K562 (cell line): ENCODE results near the gene MBP. TPM values are rescaled to one million over a fixed set of nuclear protein-coding genes. Genes with fewer than 3 reads are reported as not detected.

Experiments
- ATAC-seq: fragments of 200-7000 bp; cut with Tn5 transposase; 3 replicates; pipeline ENCODE4 v1.9.1; 2020; ENCODE audit warnings: moderate library complexity
- BruUV-seq: library from RNA; stranded (reverse); fragments of 400-500 nt; replicated peaks from 2 replicates; lab custom pipeline; 2021; lab: Mats Ljungman, UMichigan
- CTCF ChIA-PET: fragments of 300-600 bp; formaldehyde crosslinking; extraction: SDS; loops from one replicate; lab custom pipeline; 2021; ENCODE audit warnings: low intra/inter-chr PET ratio; lab: Yijun Ruan, JAX
- POLR2A ChIA-PET: fragments of 300-600, 350-650 bp; sonication (Branson Sonifier 250); formaldehyde crosslinking; extraction: SDS; loops from one replicate; lab custom pipeline; 2021; ENCODE audit warnings: antibody characterized with exemption, inconsistent platforms; lab: Yijun Ruan, JAX
- DNase-seq, 4 experiments: peaks; one replicate each; pipeline versions ENCODE4 v3.0.0 to v3.0.0-alpha.2; 2011 to 2018; ENCODE audit warnings: low spot score in 3 of 4, mixed read lengths in 3 of 4; ENCODE audit errors: extremely low read depth in 1 of 4
- FAIRE-seq: peaks from 2 replicates; lab custom pipeline; 2011; peaks lifted over from hg19 to GRCh38; lab: Jason Lieb, UNC
- H2AFZ ChIP-seq: 2 replicates; pipeline ENCODE4 v1.6.0; 2011; ENCODE audit warnings: low read depth, low read length, control low read depth, inconsistent platforms
- H3K27ac ChIP-seq: fragments of 200-600 bp; 3 replicates; pipeline ENCODE4 v1.8.0; 2011; ENCODE audit warnings: low read depth, mild to moderate bottlenecking, control low read depth, inconsistent platforms, low read length, moderate library complexity, mixed read lengths; ENCODE audit errors: extremely low read depth
- H3K27me3 ChIP-seq, 2 experiments: fragments of 300-600 bp in 1 of 2; 2 replicates in 1 of 2; 3 replicates in 1 of 2; pipeline versions ENCODE4 v1.6.0 to v1.8.0; 2011; ENCODE audit warnings: inconsistent platforms in 2 of 2, low read length in 2 of 2, mild to moderate bottlenecking in 1 of 2, mixed read lengths in 1 of 2, moderate library complexity in 1 of 2; ENCODE audit not compliant: control insufficient read depth in 2 of 2, insufficient read depth in 2 of 2
- H3K36me3 ChIP-seq: fragments of 300-600 bp; 3 replicates; pipeline ENCODE4 v1.8.0; 2011; ENCODE audit warnings: mild to moderate bottlenecking, low read length, inconsistent platforms; ENCODE audit not compliant: control insufficient read depth, insufficient read depth
- H3K4me1 ChIP-seq, 2 experiments: fragments of 200-600 bp in 1 of 2; replicated peaks in 1 of 2; 2 replicates in 1 of 2; 3 replicates in 1 of 2; pipeline versions ENCODE4 v1.5.1 to v1.8.0; 2011; ENCODE audit warnings: inconsistent platforms in 2 of 2, low read length in 2 of 2, mild to moderate bottlenecking in 1 of 2, mixed read lengths in 1 of 2, moderate library complexity in 1 of 2; ENCODE audit not compliant: control insufficient read depth in 2 of 2, insufficient read depth in 2 of 2
- H3K4me2 ChIP-seq: 2 replicates; pipeline ENCODE4 v1.6.1; 2011; ENCODE audit warnings: low read length, control low read depth, inconsistent platforms, mixed read lengths; ENCODE audit not compliant: insufficient read depth
- H3K4me3 ChIP-seq: fragments of 200-600 bp; sonication (generic), shearing (Covaris generic); 2 replicates; pipeline ENCODE4 v1.5.1; 2016; ENCODE audit warnings: control low read depth, inconsistent platforms
- H3K79me2 ChIP-seq: fragments of 200-600 bp; 3 replicates; pipeline ENCODE4 v1.8.0; 2011; ENCODE audit warnings: low read length, inconsistent platforms; ENCODE audit not compliant: control insufficient read depth, insufficient read depth
- H3K9ac ChIP-seq, 2 experiments: 2 replicates each; pipeline versions ENCODE4 v1.6.0 to v1.6.1; 2011; ENCODE audit warnings: low read depth in 2 of 2, low read length in 2 of 2, control low read depth in 1 of 2, inconsistent platforms in 1 of 2, mild to moderate bottlenecking in 1 of 2, mixed read lengths in 1 of 2; ENCODE audit not compliant: insufficient read depth in 1 of 2
- H3K9me1 ChIP-seq: one replicate; pipeline ENCODE4 v1.6.0; 2011; ENCODE audit warnings: inconsistent platforms, mild to moderate bottlenecking, low read length, moderate library complexity; ENCODE audit not compliant: control insufficient read depth, insufficient read depth
- H3K9me3 ChIP-seq: replicated peaks from 2 replicates; pipeline ENCODE4 v1.5.1; 2011; ENCODE audit warnings: low read depth, low read length, inconsistent platforms; ENCODE audit not compliant: control insufficient read depth, insufficient read depth
- H4K20me1 ChIP-seq: replicated peaks from 2 replicates; pipeline ENCODE4 v1.6.1; 2011; ENCODE audit warnings: low read length, inconsistent platforms, mixed read lengths; ENCODE audit not compliant: control insufficient read depth, insufficient read depth
- CBFA2T2 ChIP-seq: fragments of 450-650 bp; conservative IDR thresholded peaks from 2 replicates; pipeline ENCODE4 v1.6.1; 2017; ENCODE audit warnings: mild to moderate bottlenecking
- CHD4 ChIP-seq: fragments of 200-600 bp; sonication (generic); IDR thresholded peaks from 3 replicates; pipeline ENCODE4 v1.6.1; 2012; ENCODE audit warnings: low read depth, mild to moderate bottlenecking, mixed read lengths, low read length, inconsistent platforms; ENCODE audit not compliant: insufficient read depth, insufficient replicate concordance, poor library complexity, severe bottlenecking
- FIP1L1 ChIP-seq: fragments of 200-400 bp; formaldehyde crosslinking; IDR thresholded peaks from 2 replicates; pipeline ENCODE4 v1.6.1; 2018; ENCODE audit warnings: mild to moderate bottlenecking, low read depth, low read length; ENCODE audit not compliant: poor library complexity, severe bottlenecking
- FOS ChIP-seq: IDR thresholded peaks from 3 replicates; pipeline ENCODE4 v1.6.1; 2011; ENCODE audit not compliant: insufficient read length; ENCODE audit errors: extremely low read depth
- KDM5B ChIP-seq: fragments of 200-600 bp; sonication (generic); IDR thresholded peaks from 2 replicates; pipeline ENCODE4 v1.6.1; 2012; ENCODE audit warnings: low read depth, mild to moderate bottlenecking, moderate library complexity, low read length, control low read depth, inconsistent platforms; ENCODE audit not compliant: insufficient replicate concordance
- MCM3 ChIP-seq: fragments of 450-650 bp; IDR thresholded peaks from 2 replicates; pipeline ENCODE4 v1.6.1; 2016
- MEIS2 ChIP-seq: fragments of 450-650 bp; IDR thresholded peaks from 2 replicates; pipeline ENCODE4 v1.6.1; 2014; ENCODE audit warnings: mild to moderate bottlenecking; ENCODE audit not compliant: partially characterized antibody
- MLLT1 ChIP-seq, 2 experiments: fragments of 450-650 bp; IDR thresholded peaks; 2 replicates each; pipeline ENCODE4 v1.6.1; 2016
- RAD21 ChIP-seq, 2 experiments: fragments of 250-450 bp in 1 of 2; fragments of 450-650 bp in 1 of 2; sonication (Bioruptor Pico) in 1 of 2; formaldehyde crosslinking in 1 of 2; IDR thresholded peaks in 1 of 2; conservative IDR thresholded peaks in 1 of 2; 2 replicates each; pipeline versions ENCODE4 v1.4.0 to v1.8.0; 2020 to 2022; ENCODE audit warnings: mild to moderate bottlenecking in 2 of 2, moderate library complexity in 1 of 2
- SMAD2 ChIP-seq: fragments of 150-350 bp; IDR thresholded peaks from 2 replicates; pipeline ENCODE4 v1.6.1; 2014; ENCODE audit warnings: low read depth, mild to moderate bottlenecking, low read length
- ZC3H11A ChIP-seq: IDR thresholded peaks from 2 replicates; pipeline ENCODE4 v1.6.1; 2012; ENCODE audit warnings: low read depth, low read length, improper control_type of control experiment
- ZNF282 ChIP-seq: sonication (generic); formaldehyde crosslinking; IDR thresholded peaks from 2 replicates; pipeline ENCODE4 v1.8.1; 2023; ENCODE audit warnings: missing genetic modification reagents
- ZNF347 ChIP-seq: fragments of 450-650 bp; formaldehyde crosslinking; IDR thresholded peaks from 2 replicates; pipeline ENCODE4 v1.4.0; 2020; ENCODE audit warnings: low read depth, mild to moderate bottlenecking, moderate library complexity
- ZNF696 ChIP-seq: fragments of 250-450 bp; sonication (Bioruptor Pico); conservative IDR thresholded peaks from 2 replicates; pipeline ENCODE4 v1.4.0; 2020; ENCODE audit warnings: mild to moderate bottlenecking, moderate library complexity
- ZNF707 ChIP-seq: fragments of 250-450 bp; sonication (Bioruptor Pico); conservative IDR thresholded peaks from 2 replicates; pipeline ENCODE4 v1.8.0; 2022; ENCODE audit warnings: inconsistent platforms, mild to moderate bottlenecking, moderate library complexity
- WGBS: fragments of 100-300 bp; shearing (Covaris generic); methylation state at CpG from one replicate; pipeline ENCODE4 v1.1.6; 2016; ENCODE audit warnings: low coverage, mixed read lengths; ENCODE audit not compliant: insufficient coverage; ENCODE audit errors: missing lambda C conversion rate; 5-methylcytosine and 5-hydroxymethylcytosine counted together
- in situ Hi-C: fragments of 300-500 bp; cut with MboI; formaldehyde crosslinking; loops from 4 replicates; pipeline ENCODE4 v1.15.0; 2018; ENCODE audit warnings: inconsistent platforms, mixed read lengths
- intact Hi-C: fragments of 100-400 bp; cut with micrococcal nuclease; formaldehyde crosslinking; loops from 2 replicates; pipeline ENCODE4 v1.14.2; 2022
- polyA plus RNA-seq, 8 experiments: library from polyadenylated mRNA; depleted of rRNA in 4 of 8; stranded (reverse) in 5 of 8; unstranded in 3 of 8; fragments of >200 nt; fragmentation: Nextera tagmentation in 2 of 8; fragmentation: Illumina TruSeq in 1 of 8; extraction: Ambion mirVana in 2 of 8; extraction: Trizol in 1 of 8; gene quantifications; 2 replicates each; pipeline versions ENCODE4 v1.2.1 to v1.2.3, GENCODE V29; 2011 to 2014; ENCODE audit warnings: inconsistent platforms in 1 of 8, missing spikeins in 1 of 8
- total RNA-seq, 7 experiments: library from RNA; depleted of rRNA in 6 of 7; stranded (reverse); fragments of >200 nt in 6 of 7; fragmentation: Illumina TruSeq in 2 of 7; extraction: Trizol in 2 of 7; gene quantifications; 2 replicates each; pipeline versions ENCODE4 v1.2.1 to v1.2.3, GENCODE V29; 2011 to 2021; ENCODE audit warnings: low replicate concordance in 1 of 7

MBP gene
- total and polyA plus RNA-seq, 9 of the 15 experiments (the other 6 are each of a cell fraction or from before 2014, with no cell fraction given): 0.09 TPM; not detected in 8

- ChIA-PET POLR2A (no interaction called here), CTCF (no interaction called here)
- ATAC-seq: no peak
- TF ChIP-seq RAD21 (CRISPR knock-in tag; conservative IDR thresholded peaks at IDR 0.05 in 1 of 2, IDR thresholded peaks at IDR 0.05 in 1 of 2) (no peak), ZNF282 (CRISPR knock-in tag) (no peak), CHD4 (no peak), SMAD2 (no peak), ZNF347 (no peak), MLLT1 (IDR thresholded peaks at IDR 0.05) (no peak), ZNF707 (CRISPR knock-in tag) (no peak), KDM5B (no peak), ZNF696 (CRISPR knock-in tag) (no peak), FOS (no peak), CBFA2T2 (no peak), MEIS2 (no peak), FIP1L1 (no peak), ZC3H11A (no peak), MCM3 (no peak)
- Histone ChIP-seq H2AFZ (no peak overlapping the region), H3K9me1 (no peaks in the 10 kb centered on the region), H3K9me3 (no peaks in the 10 kb centered on the region), H3K27ac (no peak overlapping the region), H3K27me3 (peaks cover 4 to 31% of the 10 kb centered on the region in 2 experiments; a peak in 3 of 5 replicates), H3K4me3 (no peak overlapping the region), H3K36me3 (no peaks in the 10 kb centered on the region), H3K9ac (no peak overlapping the region), H3K4me2 (no peak overlapping the region), H3K4me1 (no peaks in the 10 kb centered on the region), H4K20me1 (no peaks in the 10 kb centered on the region), H3K79me2 (no peaks in the 10 kb centered on the region)
- intact Hi-C loops (no loop called here), in situ Hi-C loops (no loop called here)
- BruUV-seq: no TSS peak
- WGBS: 0% methylated on average over 12 of the region's 15 CpGs
- DNase-seq: no peak
- FAIRE-seq: no peak
Observed at GRCh38 chr18:77168811-77169311, 36.3 kb upstream of the MBP start.
